ENCODE data around the gene FDXR. TPM values are rescaled to one million over a fixed set of nuclear protein-coding genes. Genes with fewer than 3 reads are reported as not detected.

FDXR gene
- total and polyA plus RNA-seq, 9 of the 15 experiments (the other 6 are each of a cell fraction or from before 2014, with no cell fraction given): 0.89 to 70.7 (median 30.9) TPM

DNA sequence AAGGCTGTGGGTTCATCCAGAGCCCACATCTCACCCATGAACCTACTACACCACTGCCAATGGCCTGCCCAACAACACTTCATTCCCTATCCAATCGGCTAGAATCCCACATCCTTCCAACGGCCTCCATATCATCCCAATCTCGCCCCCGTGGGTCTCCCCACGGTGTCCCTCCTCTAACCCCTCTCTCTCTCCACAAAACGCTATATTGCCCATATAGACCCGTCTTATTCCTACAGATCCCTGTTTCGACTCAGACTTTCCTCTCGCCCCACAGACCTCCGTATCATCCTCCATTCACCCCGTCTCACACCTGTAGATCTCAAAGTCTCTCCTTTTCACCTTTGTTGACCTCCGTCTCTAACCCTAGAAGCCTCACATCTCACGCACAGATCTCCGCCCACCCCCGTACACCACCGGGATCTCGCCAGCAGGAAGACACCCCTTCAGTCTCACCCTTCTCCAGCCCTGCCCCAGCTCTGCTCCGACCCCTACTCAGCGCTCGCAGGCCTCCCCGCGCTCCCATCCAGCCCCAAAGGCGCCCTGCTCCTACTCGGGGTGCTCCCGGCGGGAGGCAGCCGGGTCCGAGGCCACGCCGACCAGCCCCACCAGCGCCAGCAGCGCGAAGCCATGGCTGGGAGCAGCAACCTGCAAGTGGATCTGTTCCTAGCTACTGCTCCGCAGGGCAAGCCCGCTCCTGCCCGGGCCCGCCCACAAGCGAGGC, at the start of gene FDXR (continued):
- TF ChIP-seq DMBX1 (CRISPR knock-in tag; IDR thresholded peaks at IDR 0.05; ENCODE audit: borderline replicate concordance) (no peak), ZNF830 (CRISPR knock-in tag; IDR thresholded peaks at IDR 0.05) (no peak; the same call in 1 of the 2 replicates), CTBP1 (IDR thresholded peaks at IDR 0.05; ENCODE audit: borderline replicate concordance) (peak; percentile 28; the same call in 1 of the 2 replicates), ZNF311 (CRISPR knock-in tag; IDR thresholded peaks at IDR 0.05) (no peak), PRMT5 (CRISPR knock-in tag; IDR thresholded peaks at IDR 0.05) (no peak), CHD2 (IDR thresholded peaks at IDR 0.05; ENCODE audit: low read depth, low read length) (no peak), TARDBP (IDR thresholded peaks at IDR 0.05) (no peak), BRD9 (IDR thresholded peaks at IDR 0.05; ENCODE audit: low read depth, partially characterized antibody) (peak; percentile 33), ZNF217 (CRISPR knock-in tag; IDR thresholded peaks at IDR 0.05) (no peak), U2AF2 (optimal IDR thresholded peaks at IDR 0.05; ENCODE audit: low read depth, low read length) (no peak), STAG1 (CRISPR knock-in tag; IDR thresholded peaks at IDR 0.05; ENCODE audit: borderline replicate concordance) (no peak), ZNF274 (IDR thresholded peaks at IDR 0.05; ENCODE audit: borderline replicate concordance, low read depth, low read length) (no peak), KLF13 (tag; IDR thresholded peaks at IDR 0.05; ENCODE audit: borderline replicate concordance, low read depth) (no peak), BCL6 (CRISPR knock-in tag; IDR thresholded peaks at IDR 0.05) (no peak), DNMT1 (IDR thresholded peaks at IDR 0.05) (no peak), TAF9B (IDR thresholded peaks at IDR 0.05; ENCODE audit: partially characterized antibody) (no peak), PYGO2 (tag; IDR thresholded peaks at IDR 0.05) (no peak)
- TF ChIP-seq, protein P1, sequence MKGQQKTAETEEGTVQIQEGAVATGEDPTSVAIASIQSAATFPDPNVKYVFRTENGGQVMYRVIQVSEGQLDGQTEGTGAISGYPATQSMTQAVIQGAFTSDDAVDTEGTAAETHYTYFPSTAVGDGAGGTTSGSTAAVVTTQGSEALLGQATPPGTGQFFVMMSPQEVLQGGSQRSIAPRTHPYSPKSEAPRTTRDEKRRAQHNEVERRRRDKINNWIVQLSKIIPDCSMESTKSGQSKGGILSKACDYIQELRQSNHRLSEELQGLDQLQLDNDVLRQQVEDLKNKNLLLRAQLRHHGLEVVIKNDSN (CRISPR knock-in tag; IDR thresholded peaks at IDR 0.05): no peak
- TF ChIP-seq, protein P2, sequence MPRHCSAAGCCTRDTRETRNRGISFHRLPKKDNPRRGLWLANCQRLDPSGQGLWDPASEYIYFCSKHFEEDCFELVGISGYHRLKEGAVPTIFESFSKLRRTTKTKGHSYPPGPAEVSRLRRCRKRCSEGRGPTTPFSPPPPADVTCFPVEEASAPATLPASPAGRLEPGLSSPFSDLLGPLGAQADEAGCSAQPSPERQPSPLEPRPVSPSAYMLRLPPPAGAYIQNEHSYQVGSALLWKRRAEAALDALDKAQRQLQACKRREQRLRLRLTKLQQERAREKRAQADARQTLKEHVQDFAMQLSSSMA (CRISPR knock-in tag; IDR thresholded peaks at IDR 0.05): no peak
- TF ChIP-seq, protein P3, sequence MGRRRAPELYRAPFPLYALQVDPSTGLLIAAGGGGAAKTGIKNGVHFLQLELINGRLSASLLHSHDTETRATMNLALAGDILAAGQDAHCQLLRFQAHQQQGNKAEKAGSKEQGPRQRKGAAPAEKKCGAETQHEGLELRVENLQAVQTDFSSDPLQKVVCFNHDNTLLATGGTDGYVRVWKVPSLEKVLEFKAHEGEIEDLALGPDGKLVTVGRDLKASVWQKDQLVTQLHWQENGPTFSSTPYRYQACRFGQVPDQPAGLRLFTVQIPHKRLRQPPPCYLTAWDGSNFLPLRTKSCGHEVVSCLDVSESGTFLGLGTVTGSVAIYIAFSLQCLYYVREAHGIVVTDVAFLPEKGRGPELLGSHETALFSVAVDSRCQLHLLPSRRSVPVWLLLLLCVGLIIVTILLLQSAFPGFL (CRISPR knock-in tag; IDR thresholded peaks at IDR 0.05): no peak
